WTC11 (cell line): ENCODE data around the gene CDRT4.

Source experiments
- NR1H2 ChIP-seq: sonication (generic); formaldehyde crosslinking; IDR thresholded peaks from 2 replicates; pipeline ENCODE4 v1.9.0; 2021; ENCODE audit warnings: mild to moderate bottlenecking, moderate library complexity, missing genetic modification reagents
- TF ChIP-seq, protein P1 (sequence below): sonication (generic); formaldehyde crosslinking; IDR thresholded peaks from 2 replicates; pipeline ENCODE4 v1.8.1; 2022; ENCODE audit warnings: missing genetic modification reagents, borderline replicate concordance
- TF ChIP-seq, protein P2 (sequence below): fragments of 200-600 bp; IDR thresholded peaks from 2 replicates; pipeline ENCODE4 v1.8.0; 2022; ENCODE audit warnings: antibody characterized with exemption

DNA sequence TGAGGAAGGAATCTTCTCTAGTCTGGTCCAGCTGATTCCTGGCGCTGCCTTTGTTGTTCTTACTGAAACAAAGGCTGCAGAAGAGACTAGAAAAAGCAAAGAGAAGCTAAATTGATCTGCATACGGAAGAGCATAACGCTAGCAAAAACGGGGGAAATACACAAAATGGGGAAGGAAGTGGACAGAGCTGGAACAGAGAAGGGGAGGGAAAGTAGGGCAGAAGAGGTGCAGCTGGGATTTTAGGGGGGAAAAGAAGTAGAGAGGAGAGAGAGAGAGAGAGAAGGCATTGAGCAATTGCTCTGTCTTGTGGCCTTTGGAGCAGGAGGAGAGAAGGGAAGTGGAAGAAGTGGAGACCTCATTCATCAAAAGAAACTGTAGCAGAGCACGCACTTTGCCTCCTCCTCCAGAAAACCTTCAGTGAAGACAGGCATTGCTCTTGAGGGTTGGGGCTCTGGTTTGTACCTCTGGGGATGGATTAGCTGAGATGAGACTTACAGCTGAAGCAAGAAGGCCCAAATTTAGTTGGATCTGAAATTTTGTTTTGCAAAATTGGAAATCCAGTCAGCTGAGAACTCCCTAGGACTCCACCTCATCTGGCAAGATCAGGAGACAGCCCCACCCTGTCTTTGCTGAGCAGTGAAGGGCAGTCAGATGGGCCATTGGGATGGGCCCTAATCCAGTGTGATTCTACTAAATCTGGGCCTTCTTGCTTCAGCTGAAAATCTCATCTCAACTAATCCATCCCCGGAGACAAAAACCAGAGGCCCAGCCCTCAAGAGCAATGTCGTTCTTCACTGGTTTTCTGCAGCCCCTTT lies 55.8 kb downstream of the CDRT4 start:
- TF ChIP-seq, protein P1, sequence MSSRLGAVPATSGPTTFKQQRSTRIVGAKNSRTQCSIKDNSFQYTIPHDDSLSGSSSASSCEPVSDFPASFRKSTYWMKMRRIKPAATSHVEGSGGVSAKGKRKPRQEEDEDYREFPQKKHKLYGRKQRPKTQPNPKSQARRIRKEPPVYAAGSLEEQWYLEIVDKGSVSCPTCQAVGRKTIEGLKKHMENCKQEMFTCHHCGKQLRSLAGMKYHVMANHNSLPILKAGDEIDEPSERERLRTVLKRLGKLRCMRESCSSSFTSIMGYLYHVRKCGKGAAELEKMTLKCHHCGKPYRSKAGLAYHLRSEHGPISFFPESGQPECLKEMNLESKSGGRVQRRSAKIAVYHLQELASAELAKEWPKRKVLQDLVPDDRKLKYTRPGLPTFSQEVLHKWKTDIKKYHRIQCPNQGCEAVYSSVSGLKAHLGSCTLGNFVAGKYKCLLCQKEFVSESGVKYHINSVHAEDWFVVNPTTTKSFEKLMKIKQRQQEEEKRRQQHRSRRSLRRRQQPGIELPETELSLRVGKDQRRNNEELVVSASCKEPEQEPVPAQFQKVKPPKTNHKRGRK (CRISPR knock-in tag): no peak
- TF ChIP-seq, protein P2, sequence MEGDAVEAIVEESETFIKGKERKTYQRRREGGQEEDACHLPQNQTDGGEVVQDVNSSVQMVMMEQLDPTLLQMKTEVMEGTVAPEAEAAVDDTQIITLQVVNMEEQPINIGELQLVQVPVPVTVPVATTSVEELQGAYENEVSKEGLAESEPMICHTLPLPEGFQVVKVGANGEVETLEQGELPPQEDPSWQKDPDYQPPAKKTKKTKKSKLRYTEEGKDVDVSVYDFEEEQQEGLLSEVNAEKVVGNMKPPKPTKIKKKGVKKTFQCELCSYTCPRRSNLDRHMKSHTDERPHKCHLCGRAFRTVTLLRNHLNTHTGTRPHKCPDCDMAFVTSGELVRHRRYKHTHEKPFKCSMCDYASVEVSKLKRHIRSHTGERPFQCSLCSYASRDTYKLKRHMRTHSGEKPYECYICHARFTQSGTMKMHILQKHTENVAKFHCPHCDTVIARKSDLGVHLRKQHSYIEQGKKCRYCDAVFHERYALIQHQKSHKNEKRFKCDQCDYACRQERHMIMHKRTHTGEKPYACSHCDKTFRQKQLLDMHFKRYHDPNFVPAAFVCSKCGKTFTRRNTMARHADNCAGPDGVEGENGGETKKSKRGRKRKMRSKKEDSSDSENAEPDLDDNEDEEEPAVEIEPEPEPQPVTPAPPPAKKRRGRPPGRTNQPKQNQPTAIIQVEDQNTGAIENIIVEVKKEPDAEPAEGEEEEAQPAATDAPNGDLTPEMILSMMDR: no peak
- no peak for TF ChIP-seq NR1H2
